SK-N-MC (cell line): ENCODE measurements around the gene GKN1.

Experiments used
- FOXP2 ChIP-seq: optimal IDR thresholded peaks from 2 replicates; pipeline ENCODE3; 2011; ENCODE audit warnings: mild to moderate bottlenecking, moderate library complexity; ENCODE audit not compliant: insufficient read depth; ENCODE audit errors: extremely low read length, control extremely low read depth
- POLR2AphosphoS5 ChIP-seq: IDR thresholded peaks from 2 replicates; pipeline ENCODE4 v1.6.1; 2012; ENCODE audit warnings: mild to moderate bottlenecking, low read depth, low read length, borderline replicate concordance

GRCh38 chr2:68964282-68964681 lies 10.2 kb upstream of the GKN1 start:
- no peak for TF ChIP-seq POLR2AphosphoS5
- no peak for TF ChIP-seq FOXP2
